GM21423 (cell line): ENCODE data around the gene PGP.

Experiments
- ATAC-seq: cut with Tn5 transposase; IDR thresholded peaks from one replicate; pipeline ENCODE4 v1.9.1; 2021; ENCODE audit warnings: mild to moderate bottlenecking, moderate library complexity; ENCODE audit not compliant: unreplicated experiment

The PGP gene

DNA sequence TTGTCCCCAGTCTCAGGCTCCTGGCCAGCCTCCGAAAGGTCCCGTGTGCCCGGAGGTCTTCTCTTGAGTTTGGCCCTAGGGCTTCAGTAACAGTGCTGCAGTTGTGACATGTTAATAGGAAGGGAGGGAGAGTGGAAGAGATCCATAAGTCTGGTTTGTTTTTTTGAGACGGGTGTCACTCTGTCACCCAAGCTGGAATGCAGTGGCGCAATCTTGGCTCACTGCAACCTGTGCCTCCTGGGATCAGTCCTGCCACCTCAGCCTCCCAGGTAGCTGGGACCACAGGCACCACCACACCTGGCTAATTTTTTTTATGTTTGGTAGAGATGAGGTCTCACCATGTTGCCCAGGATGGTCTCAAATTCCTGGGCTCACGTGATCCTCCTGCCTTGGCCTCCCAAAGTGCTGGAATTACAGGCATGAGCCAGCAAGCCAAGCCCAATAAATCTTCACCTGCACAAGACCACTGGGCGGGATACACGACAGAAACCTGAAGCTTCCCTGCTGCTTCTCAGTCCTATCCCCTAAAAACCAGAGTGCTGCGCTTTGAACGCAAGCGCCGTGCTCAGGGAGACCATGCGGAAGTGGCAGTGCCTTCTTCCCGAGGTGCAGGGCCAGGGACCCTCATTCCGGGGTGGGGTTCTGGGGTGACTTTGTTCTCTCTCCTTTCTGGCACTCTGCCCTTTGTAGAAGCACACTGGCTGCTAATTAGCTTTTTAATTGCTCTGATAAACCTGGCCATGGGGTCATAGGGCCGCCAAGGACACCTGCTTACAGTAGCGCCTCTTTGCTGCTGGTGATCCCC, 48.2 kb downstream of the PGP start:
- ATAC-seq, result no peak

DNA sequence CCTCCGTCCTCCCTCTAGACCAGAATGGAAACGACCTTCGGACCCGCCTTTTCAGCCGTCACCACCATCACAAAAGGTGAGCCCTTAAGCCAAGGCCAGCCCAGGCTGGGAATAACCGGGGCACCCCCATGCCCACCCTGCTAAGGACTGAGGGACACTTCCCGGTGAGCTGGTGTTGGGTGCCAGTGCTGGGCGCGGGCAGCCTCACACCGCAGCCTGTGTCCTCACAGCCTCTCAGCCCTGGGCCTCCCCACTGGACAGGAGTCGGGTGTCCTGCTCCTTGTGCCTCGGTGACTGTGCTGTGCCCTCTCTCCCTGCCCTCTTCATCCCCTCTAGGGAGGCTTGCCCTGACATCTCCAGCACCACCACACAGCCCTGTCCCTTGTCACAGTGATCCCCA, 48.8 kb downstream of the PGP start:
- no peak for ATAC-seq

DNA sequence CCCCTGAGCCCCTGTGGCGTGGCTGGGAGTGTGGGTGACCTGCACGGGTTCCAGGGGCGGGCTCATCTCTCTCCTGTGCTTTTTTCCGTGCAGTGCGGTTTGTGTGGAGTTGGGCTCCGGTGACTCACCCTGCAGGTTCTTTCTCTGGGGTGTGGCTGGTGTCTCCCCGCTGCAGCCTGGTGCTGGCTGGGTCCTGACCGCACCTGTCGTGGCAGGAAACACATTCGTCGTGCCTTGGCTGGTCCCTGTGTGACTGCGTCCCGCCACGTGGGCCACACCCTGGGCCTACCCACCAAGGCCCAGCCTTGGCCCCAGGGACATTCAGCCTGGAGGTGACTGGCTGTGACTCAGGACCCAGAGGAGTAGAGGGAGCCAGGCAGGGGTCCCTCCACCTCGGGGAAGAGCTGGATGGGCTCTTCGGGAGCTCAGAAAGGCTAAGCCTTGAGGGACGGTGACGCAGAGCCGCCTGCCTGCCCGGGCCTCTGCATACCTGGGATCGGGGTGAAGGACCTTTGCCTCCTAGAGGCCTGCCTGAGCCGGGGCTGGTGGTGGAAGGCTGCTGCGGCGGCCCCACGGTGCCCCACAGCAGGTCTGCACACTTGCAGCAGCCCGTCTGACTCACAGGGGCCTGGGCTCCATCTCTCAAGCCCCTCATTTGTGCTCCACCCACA, 51.3 kb downstream of the PGP start:
- no peak for ATAC-seq

DNA sequence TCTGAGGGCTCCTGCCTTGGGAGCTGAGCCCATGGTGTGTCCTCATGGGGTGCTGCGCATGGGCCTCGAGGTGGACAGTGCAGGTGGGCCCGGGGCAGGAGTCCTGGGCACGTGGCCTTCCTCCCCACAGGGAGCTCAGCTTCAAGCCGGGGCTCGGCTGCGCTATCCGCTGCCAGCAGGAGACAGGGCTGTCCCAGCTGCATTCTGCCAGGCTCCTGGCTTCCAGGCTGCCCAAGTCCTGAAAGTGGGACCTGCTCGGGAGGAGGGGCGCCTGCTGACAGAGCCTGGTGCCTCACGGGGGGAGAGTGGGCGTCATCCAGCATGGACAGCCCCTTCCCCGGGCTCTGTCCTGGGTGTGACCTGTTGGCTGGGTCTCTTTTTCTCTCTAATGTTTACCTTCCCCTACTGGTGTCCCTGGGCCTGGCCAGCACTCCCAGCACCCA, 51.9 kb downstream of the PGP start:
- no peak for ATAC-seq

DNA sequence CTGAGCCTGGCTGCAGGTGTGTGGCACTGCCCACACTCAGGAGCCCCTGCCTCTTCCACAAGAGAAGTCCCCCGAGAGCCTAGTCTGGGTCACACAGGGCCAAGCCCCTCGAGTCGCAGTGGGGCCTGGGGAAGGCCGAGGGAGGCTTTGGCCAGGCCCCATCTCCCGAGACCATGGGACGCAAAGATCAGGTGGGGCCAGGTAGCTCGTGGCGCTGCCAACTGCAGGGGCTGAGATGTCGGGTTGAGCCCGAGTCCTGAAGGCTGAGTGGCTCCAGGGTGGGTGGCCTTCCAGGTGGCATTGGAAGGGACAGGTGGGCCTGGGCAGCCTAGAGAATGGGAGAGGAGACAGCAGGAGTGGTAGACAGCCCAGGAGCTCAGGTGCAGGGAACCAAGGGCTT, 52.7 kb downstream of the PGP start:
- ATAC-seq, result no peak
